Astrocyte (in vitro differentiated cells and primary cell): ENCODE results near the gene CTDSPL. TPM values are rescaled to one million over a fixed set of nuclear protein-coding genes. Genes with fewer than 3 reads are reported as not detected.
A peak's percentile ranks its signal among the peaks of the same experiment; 100 is the strongest.

Source experiments
- DNase-seq: peaks from one replicate; pipeline ENCODE4 v3.0.0-alpha.2; 2010; ENCODE audit warnings: low read depth
- FAIRE-seq: peaks from 2 replicates; lab custom pipeline; 2011; peaks lifted over from hg19 to GRCh38; lab: Jason Lieb, UNC
- H2AFZ ChIP-seq: 2 replicates; pipeline ENCODE4 v1.6.0; 2012; ENCODE audit warnings: low read depth, low read length, inconsistent platforms
- H3K27ac ChIP-seq: 2 replicates; pipeline ENCODE4 v1.5.1; 2011; ENCODE audit warnings: low read depth, low read length, inconsistent platforms
- H3K27me3 ChIP-seq: 2 replicates; pipeline ENCODE4 v1.6.0; 2011; ENCODE audit warnings: low read length, inconsistent platforms; ENCODE audit not compliant: insufficient read depth
- H3K36me3 ChIP-seq: 2 replicates; pipeline ENCODE4 v1.5.1; 2011; ENCODE audit warnings: low read length, inconsistent platforms; ENCODE audit not compliant: insufficient read depth
- H3K4me1 ChIP-seq: 2 replicates; pipeline ENCODE4 v1.5.1; 2011; ENCODE audit warnings: low read length, inconsistent platforms; ENCODE audit not compliant: insufficient read depth
- H3K4me2 ChIP-seq: 2 replicates; pipeline ENCODE4 v1.6.0; 2012; ENCODE audit warnings: low read length, inconsistent platforms
- H3K4me3 ChIP-seq: 2 replicates; pipeline ENCODE4 v1.5.1; 2011; ENCODE audit warnings: low read depth, mild to moderate bottlenecking, low read length, inconsistent platforms; ENCODE audit not compliant: insufficient read depth
- H3K79me2 ChIP-seq: 2 replicates; pipeline ENCODE4 v1.6.0; 2012; ENCODE audit warnings: mild to moderate bottlenecking, low read length, inconsistent platforms; ENCODE audit not compliant: insufficient read depth
- H3K9ac ChIP-seq: 2 replicates; pipeline ENCODE4 v1.6.0; 2012; ENCODE audit warnings: mild to moderate bottlenecking, low read length, inconsistent platforms
- H3K9me3 ChIP-seq: 2 replicates; pipeline ENCODE4 v1.5.1; 2012; ENCODE audit warnings: low read depth, mild to moderate bottlenecking, low read length, inconsistent platforms; ENCODE audit not compliant: insufficient read depth
- H4K20me1 ChIP-seq: 2 replicates; pipeline ENCODE4 v1.6.0; 2012; ENCODE audit warnings: low read length, inconsistent platforms; ENCODE audit not compliant: insufficient read depth
- H3K27ac Mint-ChIP-seq: one replicate; pipeline ENCODE4 v1.8.0; 2021; ENCODE audit warnings: mild to moderate bottlenecking, mixed read lengths; ENCODE audit not compliant: unreplicated experiment
- H3K27me3 Mint-ChIP-seq: one replicate; pipeline ENCODE4 v1.8.0; 2021; ENCODE audit warnings: low read depth, mixed read lengths; ENCODE audit not compliant: unreplicated experiment
- H3K36me3 Mint-ChIP-seq: one replicate; pipeline ENCODE4 v1.8.0; 2021; ENCODE audit warnings: low read depth, mixed read lengths; ENCODE audit not compliant: unreplicated experiment
- H3K4me1 Mint-ChIP-seq: one replicate; pipeline ENCODE4 v1.8.0; 2021; ENCODE audit warnings: low read depth, mixed read lengths; ENCODE audit not compliant: unreplicated experiment
- H3K4me3 Mint-ChIP-seq: one replicate; pipeline ENCODE4 v1.8.0; 2021; ENCODE audit warnings: mild to moderate bottlenecking, moderate library complexity, mixed read lengths; ENCODE audit not compliant: unreplicated experiment
- H3K9me3 Mint-ChIP-seq: one replicate; pipeline ENCODE4 v1.8.0; 2021; ENCODE audit warnings: mild to moderate bottlenecking, mixed read lengths; ENCODE audit not compliant: unreplicated experiment
- CTCF ChIP-seq: IDR thresholded peaks from 2 replicates; pipeline ENCODE4 v1.5.1; 2011; ENCODE audit warnings: low read depth, mild to moderate bottlenecking, inconsistent platforms, low read length, moderate library complexity; ENCODE audit not compliant: insufficient read depth
- EZH2 ChIP-seq: IDR thresholded peaks from 2 replicates; pipeline ENCODE4 v1.6.1; 2012; ENCODE audit warnings: mild to moderate bottlenecking, low read length, inconsistent platforms; ENCODE audit not compliant: insufficient read depth
- total RNA-seq: library from RNA; stranded (reverse); gene quantifications from 2 replicates; pipeline ENCODE4 v1.2.1, GENCODE V29; 2021

Gene CTDSPL
- total RNA-seq, 1 donor from 2014 or later: 37.9 TPM

GRCh38 chr3:37909067-37909911 lies 47.6 kb downstream of the CTDSPL start:
- DNase-seq (no peak), FAIRE-seq (no peak)
- Mint-ChIP-seq H3K27ac (no peak overlapping the region), H3K4me1 (peaks cover 56% of the 10 kb centered on the region), H3K27me3 (no peaks in the 10 kb centered on the region), H3K4me3 (no peak overlapping the region), H3K36me3 (no peaks in the 10 kb centered on the region), H3K9me3 (peaks cover 3% of the 10 kb centered on the region)
- Histone ChIP-seq H3K36me3 (no peaks in the 10 kb centered on the region), H2AFZ (no peak overlapping the region), H3K27me3 (no peaks in the 10 kb centered on the region), H3K27ac (no peak overlapping the region), H3K79me2 (peaks cover 5% of the 10 kb centered on the region), H3K4me1 (peaks cover 22% of the 10 kb centered on the region), H3K9ac (no peak overlapping the region), H4K20me1 (peaks cover 51% of the 10 kb centered on the region), H3K9me3 (no peaks in the 10 kb centered on the region), H3K4me3 (no peak overlapping the region), H3K4me2 (no peak overlapping the region)
- TF ChIP-seq EZH2: no peak
- TF ChIP-seq CTCF: no peak

- Mint-ChIP-seq H3K27ac (peak overlapping the region; percentile 8), H3K36me3 (no peaks in the 10 kb centered on the region), H3K9me3 (peaks cover 3% of the 10 kb centered on the region), H3K4me1 (peaks cover 45% of the 10 kb centered on the region), H3K27me3 (no peaks in the 10 kb centered on the region), H3K4me3 (no peak overlapping the region)
- Histone ChIP-seq H4K20me1 (peaks cover 38% of the 10 kb centered on the region), H3K9ac (no peak overlapping the region), H3K4me3 (no peak overlapping the region), H3K9me3 (no peaks in the 10 kb centered on the region), H3K27me3 (no peaks in the 10 kb centered on the region), H3K4me1 (peaks cover 18% of the 10 kb centered on the region), H3K4me2 (no peak overlapping the region), H3K36me3 (no peaks in the 10 kb centered on the region), H2AFZ (no peak overlapping the region), H3K27ac (no peak overlapping the region), H3K79me2 (peaks cover 5% of the 10 kb centered on the region)
- FAIRE-seq: no peak
- DNase-seq: no peak
- TF ChIP-seq EZH2: no peak
- no peak for TF ChIP-seq CTCF
These were observed 49.2 kb downstream of the CTDSPL start for GRCh38 chr3:37910671-37911400.
